Brain microvascular endothelial cell (primary cell): ENCODE data around the gene MYF6.
A peak's percentile ranks its signal among the peaks of the same experiment; 100 is the strongest.

Experiments
- DNase-seq: peaks from one replicate; pipeline ENCODE4 v3.0.0-alpha.2; 2020
- H3K27ac ChIP-seq: fragments of 250-450 bp; sonication (Bioruptor Pico); 2 replicates; pipeline ENCODE4 v1.5.1; 2020; ENCODE audit warnings: mild to moderate bottlenecking, moderate library complexity
- H3K27me3 ChIP-seq: fragments of 250-450 bp; sonication (Bioruptor Pico); replicated peaks from 2 replicates; pipeline ENCODE4 v1.5.1; 2020; ENCODE audit warnings: mild to moderate bottlenecking
- H3K36me3 ChIP-seq: fragments of 250-450 bp; sonication (Bioruptor Pico); replicated peaks from 2 replicates; pipeline ENCODE4 v1.5.1; 2020; ENCODE audit warnings: mild to moderate bottlenecking
- H3K4me3 ChIP-seq: 2 replicates; pipeline ENCODE4 v1.5.1; 2011; ENCODE audit warnings: low read depth, mild to moderate bottlenecking, control low read depth, low read length, moderate library complexity
- in situ Hi-C: cut with HindIII; loops from 2 replicates; pipeline ENCODE4 v1.10.0; 2017; ENCODE audit warnings: low sequenced_read_pairs, low pct_ligation_motif_present
- TF ChIP-seq, protein P1 (sequence below): IDR thresholded peaks from 2 replicates; pipeline ENCODE4 v1.5.1; 2011; ENCODE audit warnings: low read depth, mild to moderate bottlenecking, moderate library complexity, low read length, control low read depth, inconsistent platforms; ENCODE audit errors: missing control alignments

Gene MYF6

DNA sequence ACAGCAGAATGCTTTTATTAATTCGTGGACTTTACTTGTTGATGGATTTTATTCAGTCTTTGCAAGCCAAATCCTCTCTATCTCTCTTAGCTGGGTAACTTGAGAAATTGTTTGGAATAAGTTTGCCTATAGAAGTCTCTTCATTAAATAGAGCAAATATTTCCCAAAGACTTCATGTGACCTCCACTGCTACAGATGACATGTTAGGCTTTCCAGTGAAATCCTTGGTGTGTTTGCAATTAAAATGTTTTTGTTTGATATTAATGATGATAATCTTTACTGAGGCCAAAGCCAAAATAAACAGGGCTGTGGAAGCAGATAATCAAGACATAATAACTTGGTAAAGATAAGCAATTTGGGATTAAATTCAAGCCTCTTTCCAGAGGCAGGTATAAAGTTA lies 4.4 kb downstream of the MYF6 start:
- H3K27ac ChIP-seq = no peak overlapping the region
- no peaks in the 10 kb centered on the region for H3K27me3 ChIP-seq
- H3K36me3 ChIP-seq = no peaks in the 10 kb centered on the region
- no peak for DNase-seq
- TF ChIP-seq, protein P1, sequence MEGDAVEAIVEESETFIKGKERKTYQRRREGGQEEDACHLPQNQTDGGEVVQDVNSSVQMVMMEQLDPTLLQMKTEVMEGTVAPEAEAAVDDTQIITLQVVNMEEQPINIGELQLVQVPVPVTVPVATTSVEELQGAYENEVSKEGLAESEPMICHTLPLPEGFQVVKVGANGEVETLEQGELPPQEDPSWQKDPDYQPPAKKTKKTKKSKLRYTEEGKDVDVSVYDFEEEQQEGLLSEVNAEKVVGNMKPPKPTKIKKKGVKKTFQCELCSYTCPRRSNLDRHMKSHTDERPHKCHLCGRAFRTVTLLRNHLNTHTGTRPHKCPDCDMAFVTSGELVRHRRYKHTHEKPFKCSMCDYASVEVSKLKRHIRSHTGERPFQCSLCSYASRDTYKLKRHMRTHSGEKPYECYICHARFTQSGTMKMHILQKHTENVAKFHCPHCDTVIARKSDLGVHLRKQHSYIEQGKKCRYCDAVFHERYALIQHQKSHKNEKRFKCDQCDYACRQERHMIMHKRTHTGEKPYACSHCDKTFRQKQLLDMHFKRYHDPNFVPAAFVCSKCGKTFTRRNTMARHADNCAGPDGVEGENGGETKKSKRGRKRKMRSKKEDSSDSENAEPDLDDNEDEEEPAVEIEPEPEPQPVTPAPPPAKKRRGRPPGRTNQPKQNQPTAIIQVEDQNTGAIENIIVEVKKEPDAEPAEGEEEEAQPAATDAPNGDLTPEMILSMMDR = no peak
- in situ Hi-C loops = no loop called here
- no peak overlapping the region for H3K4me3 ChIP-seq

DNA sequence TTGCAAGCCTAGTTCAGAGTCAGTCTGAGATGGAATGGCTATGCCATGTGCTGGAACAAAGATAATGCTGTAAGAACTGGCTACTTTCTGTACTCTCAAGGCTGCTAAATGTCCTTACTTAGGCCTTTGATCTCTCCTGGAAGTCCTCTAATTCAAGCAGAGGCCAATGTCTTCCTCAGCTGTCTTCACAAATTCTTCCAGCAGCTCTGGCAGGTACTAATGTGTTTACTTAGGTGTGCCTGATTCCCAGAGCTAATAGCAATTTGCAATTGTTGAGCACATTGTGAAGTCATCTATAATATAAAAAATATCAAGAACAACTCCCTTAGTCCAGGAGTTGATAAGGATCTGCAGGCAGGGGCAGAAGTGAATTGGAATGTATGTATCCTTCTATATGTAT lies 5.4 kb downstream of the MYF6 start:
- H3K36me3 ChIP-seq = no peaks in the 10 kb centered on the region
- no peak for DNase-seq
- H3K27me3 ChIP-seq = no peaks in the 10 kb centered on the region
- H3K27ac ChIP-seq = no peak overlapping the region
- no peak overlapping the region for H3K4me3 ChIP-seq
- in situ Hi-C loops = no loop called here
- TF ChIP-seq, protein P1 = no peak

GRCh38 chr12:80713419-80713818 lies 6.0 kb downstream of the MYF6 start:
- no peak overlapping the region for H3K4me3 ChIP-seq
- no peak for DNase-seq
- no peak overlapping the region for H3K27ac ChIP-seq
- H3K36me3 ChIP-seq = no peaks in the 10 kb centered on the region
- TF ChIP-seq, protein P1 = no peak
- no peaks in the 10 kb centered on the region for H3K27me3 ChIP-seq
- in situ Hi-C loops = no loop called here

DNA sequence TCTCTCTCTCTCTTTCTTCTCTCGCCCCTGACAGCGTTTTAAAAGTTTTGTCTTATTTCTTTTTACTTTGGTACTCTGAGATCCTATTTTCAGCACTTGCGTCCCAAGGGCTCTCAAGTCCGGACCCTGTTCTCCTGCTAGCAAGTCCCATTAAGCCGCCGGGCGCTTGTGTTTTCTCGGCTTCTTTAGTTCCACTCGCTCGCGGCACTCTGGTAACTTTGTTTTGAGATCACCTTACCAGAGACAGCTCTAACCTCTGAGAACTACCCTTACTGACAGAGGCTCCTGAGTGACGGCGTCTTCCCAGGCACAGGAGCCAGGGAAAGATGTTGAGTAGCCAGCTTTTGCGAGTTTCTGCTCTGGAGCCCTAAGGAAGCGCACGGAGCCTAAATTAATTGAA lies 6.6 kb downstream of the MYF6 start:
- H3K36me3 ChIP-seq = no peaks in the 10 kb centered on the region
- TF ChIP-seq, protein P1 = no peak
- in situ Hi-C loops = no loop called here
- H3K4me3 ChIP-seq = peak overlapping the region; percentile 41
- no peaks in the 10 kb centered on the region for H3K27me3 ChIP-seq
- no peak overlapping the region for H3K27ac ChIP-seq
- no peak for DNase-seq

DNA sequence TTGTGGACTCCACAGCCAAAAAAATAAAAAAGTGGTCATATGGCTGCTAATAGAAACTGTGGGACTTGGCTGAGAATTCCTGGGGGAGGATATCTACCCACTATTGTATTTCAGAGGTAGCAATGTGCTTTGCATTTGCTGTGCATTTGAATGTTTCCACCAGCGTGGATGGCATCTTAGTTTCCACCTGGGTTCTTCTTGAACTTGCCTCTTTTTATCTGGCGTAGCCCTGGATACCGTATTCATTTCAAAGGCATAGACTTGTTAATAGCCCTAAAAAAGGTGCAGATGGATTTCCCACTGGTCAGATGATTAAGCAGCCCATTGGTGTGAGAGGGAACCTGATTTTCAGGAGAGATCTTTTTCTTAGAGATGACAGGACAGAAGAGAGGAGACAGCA lies 7.4 kb downstream of the MYF6 start:
- no peaks in the 10 kb centered on the region for H3K36me3 ChIP-seq
- no peaks in the 10 kb centered on the region for H3K27me3 ChIP-seq
- in situ Hi-C loops = no loop called here
- TF ChIP-seq, protein P1 = no peak
- DNase-seq = no peak
- H3K27ac ChIP-seq = no peak overlapping the region
- H3K4me3 ChIP-seq = no peak overlapping the region

GRCh38 chr12:80715713-80716249 lies 8.3 kb downstream of the MYF6 start:
- no peaks in the 10 kb centered on the region for H3K36me3 ChIP-seq
- TF ChIP-seq, protein P1 = no peak
- H3K27ac ChIP-seq = no peak overlapping the region
- in situ Hi-C loops = no loop called here
- DNase-seq = no peak
- no peaks in the 10 kb centered on the region for H3K27me3 ChIP-seq
- H3K4me3 ChIP-seq = no peak overlapping the region
